Peyer's patch (tissue), 4 donors: Measurements from ENCODE around the gene NEU3.

Source experiments
- POLR2A ChIP-seq, 2 donors: fragments of 450-650 bp; IDR thresholded peaks; one replicate each; pipeline ENCODE4 v1.5.1; 2017; ENCODE audit warnings: antibody characterized with exemption in 2 of 2, mild to moderate bottlenecking in 2 of 2, moderate library complexity in 2 of 2
- TF ChIP-seq, protein P1 (sequence below), 6 experiments: fragments of 450-650 bp in 4 of 6; fragments of 200-600 bp in 2 of 6; sonication (generic) in 1 of 6; IDR thresholded peaks; one replicate each; pipeline ENCODE4 v1.5.1; 2017 to 2019; ENCODE audit warnings: antibody characterized with exemption in 6 of 6, mild to moderate bottlenecking in 3 of 6, moderate library complexity in 1 of 6

DNA sequence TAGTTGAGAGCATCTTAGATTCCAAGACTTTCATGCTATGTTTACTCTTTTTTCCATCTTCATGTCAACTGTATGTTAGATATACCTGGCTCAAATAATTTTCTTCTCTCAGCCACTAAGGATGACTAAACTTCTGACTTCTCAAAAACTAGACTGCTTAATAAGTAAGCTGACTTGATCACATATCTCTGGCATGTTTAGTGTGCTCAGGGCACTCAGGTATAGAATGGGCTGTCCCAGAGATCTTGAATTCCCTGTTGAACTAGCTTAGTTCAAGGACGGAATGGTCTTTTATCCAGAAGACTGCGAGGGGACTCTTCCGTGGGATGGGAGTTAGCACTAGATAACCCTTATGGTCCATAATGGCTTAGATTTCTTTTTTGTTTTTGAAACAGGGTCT lies 13.0 kb downstream of the NEU3 start:
- TF ChIP-seq, protein P1, sequence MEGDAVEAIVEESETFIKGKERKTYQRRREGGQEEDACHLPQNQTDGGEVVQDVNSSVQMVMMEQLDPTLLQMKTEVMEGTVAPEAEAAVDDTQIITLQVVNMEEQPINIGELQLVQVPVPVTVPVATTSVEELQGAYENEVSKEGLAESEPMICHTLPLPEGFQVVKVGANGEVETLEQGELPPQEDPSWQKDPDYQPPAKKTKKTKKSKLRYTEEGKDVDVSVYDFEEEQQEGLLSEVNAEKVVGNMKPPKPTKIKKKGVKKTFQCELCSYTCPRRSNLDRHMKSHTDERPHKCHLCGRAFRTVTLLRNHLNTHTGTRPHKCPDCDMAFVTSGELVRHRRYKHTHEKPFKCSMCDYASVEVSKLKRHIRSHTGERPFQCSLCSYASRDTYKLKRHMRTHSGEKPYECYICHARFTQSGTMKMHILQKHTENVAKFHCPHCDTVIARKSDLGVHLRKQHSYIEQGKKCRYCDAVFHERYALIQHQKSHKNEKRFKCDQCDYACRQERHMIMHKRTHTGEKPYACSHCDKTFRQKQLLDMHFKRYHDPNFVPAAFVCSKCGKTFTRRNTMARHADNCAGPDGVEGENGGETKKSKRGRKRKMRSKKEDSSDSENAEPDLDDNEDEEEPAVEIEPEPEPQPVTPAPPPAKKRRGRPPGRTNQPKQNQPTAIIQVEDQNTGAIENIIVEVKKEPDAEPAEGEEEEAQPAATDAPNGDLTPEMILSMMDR (IDR thresholded peaks at IDR 0.05): no peak
- no peak for TF ChIP-seq POLR2A (IDR thresholded peaks at IDR 0.05)
